Progenitor cell of endocrine pancreas (in vitro differentiated cells): ENCODE data around the gene CSF3R. TPM values are rescaled to one million over a fixed set of nuclear protein-coding genes. Genes with fewer than 3 reads are reported as not detected.
A peak's percentile ranks its signal among the peaks of the same experiment; 100 is the strongest.

Experiments used
- DNase-seq: peaks from one replicate; pipeline ENCODE4 v3.0.0; 2021; ENCODE audit warnings: low spot score; ENCODE audit not compliant: unreplicated experiment
- H3K27ac Mint-ChIP-seq: 2 replicates; pipeline ENCODE4 v1.8.0; 2021; ENCODE audit warnings: mild to moderate bottlenecking, moderate library complexity, mixed read lengths
- H3K27me3 Mint-ChIP-seq: 2 replicates; pipeline ENCODE4 v1.8.0; 2021; ENCODE audit warnings: mixed read lengths
- H3K36me3 Mint-ChIP-seq: 2 replicates; pipeline ENCODE4 v1.8.0; 2022; ENCODE audit warnings: mixed read lengths; ENCODE audit not compliant: insufficient read depth
- H3K4me1 Mint-ChIP-seq: 2 replicates; pipeline ENCODE4 v1.8.0; 2021; ENCODE audit warnings: low read depth, mixed read lengths
- H3K4me3 Mint-ChIP-seq: 2 replicates; pipeline ENCODE4 v1.8.0; 2021; ENCODE audit warnings: low read depth, mild to moderate bottlenecking, moderate library complexity, mixed read lengths
- H3K9me3 Mint-ChIP-seq: 2 replicates; pipeline ENCODE4 v1.8.0; 2021; ENCODE audit warnings: low read depth, mixed read lengths
- CTCF ChIP-seq: fragments of 200-600 bp; sonication (generic); IDR thresholded peaks from one replicate; pipeline ENCODE4 v1.5.0; 2021; ENCODE audit warnings: antibody characterized with exemption, mild to moderate bottlenecking; ENCODE audit not compliant: unreplicated experiment
- total RNA-seq: library from RNA; stranded (reverse); gene quantifications from 2 replicates; pipeline ENCODE4 v1.2.1, GENCODE V29; 2021

Gene CSF3R
- total RNA-seq, 1 donor from 2014 or later = 5.5 TPM

- Mint-ChIP-seq H3K9me3 (no peaks in the 10 kb centered on the region), H3K4me1 (peaks cover 5% of the 10 kb centered on the region), H3K27me3 (no peaks in the 10 kb centered on the region), H3K36me3 (peaks cover 13% of the 10 kb centered on the region), H3K4me3 (no peak overlapping the region), H3K27ac (no peak overlapping the region)
- DNase-seq = no peak
- TF ChIP-seq CTCF = no peak
Measured at GRCh38 chr1:36458910-36459309, 23.8 kb downstream of the CSF3R start.

- no peak overlapping the region for H3K27ac Mint-ChIP-seq
- no peak for DNase-seq
- no peaks in the 10 kb centered on the region for H3K9me3 Mint-ChIP-seq
- H3K4me1 Mint-ChIP-seq = no peaks in the 10 kb centered on the region
- H3K36me3 Mint-ChIP-seq = peaks cover 12% of the 10 kb centered on the region
- TF ChIP-seq CTCF = no peak
- H3K4me3 Mint-ChIP-seq = no peak overlapping the region
- H3K27me3 Mint-ChIP-seq = no peaks in the 10 kb centered on the region
Measured at GRCh38 chr1:36457691-36458090, 25.0 kb downstream of the CSF3R start.

GRCh38 chr1:36456391-36456928 is 26.3 kb downstream of the CSF3R start:
- H3K36me3 Mint-ChIP-seq = peaks cover 11% of the 10 kb centered on the region
- H3K4me3 Mint-ChIP-seq = no peak overlapping the region

GRCh38 chr1:36455386-36455785 is 27.3 kb downstream of the CSF3R start:
- Mint-ChIP-seq H3K4me3 (no peak overlapping the region), H3K27ac (peak overlapping the region; percentile 7), H3K36me3 (peaks cover 11% of the 10 kb centered on the region), H3K9me3 (no peaks in the 10 kb centered on the region), H3K4me1 (peaks cover 4% of the 10 kb centered on the region), H3K27me3 (no peaks in the 10 kb centered on the region)
- DNase-seq = no peak
- TF ChIP-seq CTCF = no peak

More at GRCh38 chr1:36456391-36456928, 26.3 kb downstream of the CSF3R start:
- no peaks in the 10 kb centered on the region for H3K9me3 Mint-ChIP-seq
- DNase-seq = no peak
- TF ChIP-seq CTCF = no peak
- H3K27me3 Mint-ChIP-seq = no peaks in the 10 kb centered on the region
- H3K27ac Mint-ChIP-seq = no peak overlapping the region
- peaks cover 2% of the 10 kb centered on the region for H3K4me1 Mint-ChIP-seq

GRCh38 chr1:36453600-36454388 is 28.9 kb downstream of the CSF3R start:
- no peak overlapping the region for H3K4me3 Mint-ChIP-seq
- no peaks in the 10 kb centered on the region for H3K27me3 Mint-ChIP-seq
- no peak overlapping the region for H3K27ac Mint-ChIP-seq
- no peak for DNase-seq
- peaks cover 7% of the 10 kb centered on the region for H3K36me3 Mint-ChIP-seq
- peaks cover 9% of the 10 kb centered on the region for H3K4me1 Mint-ChIP-seq
- no peaks in the 10 kb centered on the region for H3K9me3 Mint-ChIP-seq
- TF ChIP-seq CTCF = no peak
